PFSK-1 (cell line): ENCODE results near the gene ARMC6.
A peak's percentile ranks its signal among the peaks of the same experiment; 100 is the strongest.

Experiments used
- FOXP2 ChIP-seq: optimal IDR thresholded peaks from 2 replicates; pipeline ENCODE3; 2011; ENCODE audit warnings: borderline replicate concordance, control low read depth, inconsistent platforms; ENCODE audit not compliant: insufficient read depth; ENCODE audit errors: extremely low read length, extremely low read depth
- POLR2AphosphoS5 ChIP-seq: IDR thresholded peaks from 2 replicates; pipeline ENCODE4 v1.6.1; 2012; ENCODE audit warnings: low read depth, mild to moderate bottlenecking, control low read depth, low read length, moderate library complexity
- SIN3A ChIP-seq: IDR thresholded peaks from 2 replicates; pipeline ENCODE4 v1.6.1; 2012; ENCODE audit warnings: mild to moderate bottlenecking, low read length, moderate library complexity, borderline replicate concordance; ENCODE audit not compliant: insufficient read depth
- TAF1 ChIP-seq: IDR thresholded peaks from 2 replicates; pipeline ENCODE4 v1.6.1; 2012; ENCODE audit warnings: low read length, control low read depth, borderline replicate concordance; ENCODE audit not compliant: insufficient read depth
- TF ChIP-seq, protein P1 (sequence below), 2 experiments: IDR thresholded peaks; 2 replicates each; pipeline versions ENCODE4 v1.6.1 to v1.8.0; 2011 to 2012; ENCODE audit warnings: low read depth in 2 of 2, low read length in 2 of 2, control low read depth in 1 of 2, inconsistent platforms in 1 of 2, mild to moderate bottlenecking in 1 of 2, moderate library complexity in 1 of 2; ENCODE audit not compliant: insufficient read depth in 1 of 2

ARMC6 gene

DNA sequence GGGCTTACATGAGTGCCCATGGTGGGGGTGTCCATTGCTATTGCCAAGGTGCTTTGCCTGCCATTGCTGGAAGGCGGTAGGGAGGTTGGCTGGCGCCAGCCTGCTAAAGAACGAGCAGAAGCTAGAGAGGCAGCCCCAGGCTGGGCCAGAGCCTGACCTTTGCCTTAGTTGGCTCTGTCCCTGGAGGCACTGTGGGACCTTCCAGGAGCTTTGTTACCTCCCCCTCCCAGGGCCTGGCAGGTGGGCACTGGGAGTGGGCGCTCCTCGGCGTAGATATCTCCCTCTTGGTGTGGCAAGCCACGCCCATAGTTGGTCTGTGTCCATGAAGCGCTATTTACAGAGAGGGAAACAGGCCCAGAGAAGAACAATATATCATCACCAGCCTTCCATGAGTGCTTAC lies 28.1 kb downstream of the ARMC6 start:
- TF ChIP-seq FOXP2 = no peak
- TF ChIP-seq SIN3A = no peak
- no peak for TF ChIP-seq POLR2AphosphoS5
- no peak for TF ChIP-seq TAF1
- TF ChIP-seq, protein P1, sequence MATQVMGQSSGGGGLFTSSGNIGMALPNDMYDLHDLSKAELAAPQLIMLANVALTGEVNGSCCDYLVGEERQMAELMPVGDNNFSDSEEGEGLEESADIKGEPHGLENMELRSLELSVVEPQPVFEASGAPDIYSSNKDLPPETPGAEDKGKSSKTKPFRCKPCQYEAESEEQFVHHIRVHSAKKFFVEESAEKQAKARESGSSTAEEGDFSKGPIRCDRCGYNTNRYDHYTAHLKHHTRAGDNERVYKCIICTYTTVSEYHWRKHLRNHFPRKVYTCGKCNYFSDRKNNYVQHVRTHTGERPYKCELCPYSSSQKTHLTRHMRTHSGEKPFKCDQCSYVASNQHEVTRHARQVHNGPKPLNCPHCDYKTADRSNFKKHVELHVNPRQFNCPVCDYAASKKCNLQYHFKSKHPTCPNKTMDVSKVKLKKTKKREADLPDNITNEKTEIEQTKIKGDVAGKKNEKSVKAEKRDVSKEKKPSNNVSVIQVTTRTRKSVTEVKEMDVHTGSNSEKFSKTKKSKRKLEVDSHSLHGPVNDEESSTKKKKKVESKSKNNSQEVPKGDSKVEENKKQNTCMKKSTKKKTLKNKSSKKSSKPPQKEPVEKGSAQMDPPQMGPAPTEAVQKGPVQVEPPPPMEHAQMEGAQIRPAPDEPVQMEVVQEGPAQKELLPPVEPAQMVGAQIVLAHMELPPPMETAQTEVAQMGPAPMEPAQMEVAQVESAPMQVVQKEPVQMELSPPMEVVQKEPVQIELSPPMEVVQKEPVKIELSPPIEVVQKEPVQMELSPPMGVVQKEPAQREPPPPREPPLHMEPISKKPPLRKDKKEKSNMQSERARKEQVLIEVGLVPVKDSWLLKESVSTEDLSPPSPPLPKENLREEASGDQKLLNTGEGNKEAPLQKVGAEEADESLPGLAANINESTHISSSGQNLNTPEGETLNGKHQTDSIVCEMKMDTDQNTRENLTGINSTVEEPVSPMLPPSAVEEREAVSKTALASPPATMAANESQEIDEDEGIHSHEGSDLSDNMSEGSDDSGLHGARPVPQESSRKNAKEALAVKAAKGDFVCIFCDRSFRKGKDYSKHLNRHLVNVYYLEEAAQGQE (IDR thresholded peaks at IDR 0.05; ENCODE audit: insufficient read depth in 1 of 2, low read depth in 2 of 2, low read length in 2 of 2) = no peak

DNA sequence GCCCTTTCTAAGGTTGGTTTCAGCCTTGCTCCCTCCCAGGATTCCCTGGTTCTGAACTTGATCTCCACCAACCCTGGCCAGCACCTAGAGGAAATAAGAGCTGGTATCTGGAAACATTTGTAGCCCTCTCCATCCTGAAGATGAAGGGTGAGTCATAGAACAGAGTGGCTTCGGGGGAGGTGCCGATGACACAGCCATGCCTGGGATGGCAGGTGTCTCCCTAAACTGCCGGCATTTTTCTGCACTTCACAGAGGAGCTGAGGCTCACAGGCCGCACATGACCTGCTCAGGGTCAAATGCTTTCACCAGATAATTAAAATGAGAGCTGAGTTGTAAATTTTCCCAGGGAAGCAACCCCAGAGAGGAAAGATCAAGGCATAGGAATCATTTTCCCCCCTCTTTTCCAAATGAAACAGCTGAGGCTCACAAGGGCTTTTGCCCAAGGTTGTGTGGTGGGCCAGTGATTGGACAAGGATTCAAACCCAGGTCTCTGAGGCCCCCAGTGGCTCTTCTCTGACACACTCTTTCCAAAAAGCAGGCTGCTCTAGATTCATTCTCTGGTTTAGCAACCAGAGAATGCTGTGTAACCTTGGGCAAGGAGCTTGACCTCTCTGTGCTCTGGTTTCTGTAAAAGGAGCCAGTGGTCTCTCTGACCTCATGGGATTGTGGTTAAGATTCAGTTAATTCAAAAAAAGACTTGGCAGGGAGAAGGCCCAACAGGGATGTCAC lies 29.2 kb downstream of the ARMC6 start:
- TF ChIP-seq SIN3A = no peak
- TF ChIP-seq POLR2AphosphoS5 = no peak
- TF ChIP-seq, protein P1 (IDR thresholded peaks at IDR 0.05; ENCODE audit: insufficient read depth in 1 of 2, low read depth in 2 of 2, low read length in 2 of 2) = no peak

DNA sequence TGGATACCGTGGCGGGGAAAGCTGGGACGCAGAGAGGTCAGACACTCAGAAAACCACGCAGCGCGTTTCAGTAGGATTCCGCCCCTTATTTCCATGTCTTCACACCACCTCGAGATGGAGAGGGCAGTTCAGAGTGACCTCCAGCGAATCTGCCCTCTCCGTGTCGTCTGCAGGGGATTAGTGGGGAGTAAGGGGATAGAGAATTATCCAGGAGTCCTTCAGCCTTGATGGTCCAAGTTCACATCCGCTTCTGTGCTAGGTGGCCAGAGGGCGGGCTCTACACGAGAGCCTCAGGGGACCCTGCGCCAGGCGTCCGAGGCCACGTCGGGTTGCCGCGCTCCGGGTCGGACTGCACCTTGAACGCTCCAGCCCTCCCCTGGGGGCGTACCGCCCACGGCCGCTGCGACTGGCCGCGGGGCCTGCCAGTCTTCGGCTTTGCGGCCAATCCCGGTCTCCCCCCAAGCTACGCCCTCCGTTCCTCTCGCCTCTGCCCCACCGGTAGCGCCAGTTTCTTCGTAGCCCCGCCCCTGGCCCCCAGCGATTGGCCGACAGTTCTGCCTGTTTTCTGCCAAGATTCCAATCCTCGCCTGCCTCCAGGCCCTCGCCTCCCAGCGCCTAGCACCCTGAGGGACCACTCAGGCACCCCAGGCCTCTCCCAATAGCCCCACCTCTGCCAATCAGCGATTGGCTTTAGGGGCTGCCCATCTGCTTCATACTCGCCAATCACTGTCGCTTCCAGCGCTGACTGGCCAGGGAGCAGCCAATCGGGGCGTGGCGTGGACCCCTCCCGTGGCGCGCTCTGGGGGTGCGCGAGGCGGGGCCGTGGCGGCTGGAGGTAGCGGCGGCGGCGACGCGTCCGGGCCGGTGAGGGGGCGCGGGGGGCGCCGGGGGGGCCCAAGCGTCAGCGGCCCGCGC lies 30.0 kb downstream of the ARMC6 start, which contains the start of gene SLC25A42:
Gene SLC25A42, plus strand, starts transcription at position 812 of the 915 bp plus-strand sequence. CDS start 32,131 bp downstream, outside the sequence.
- peak; percentile 80 for TF ChIP-seq FOXP2
- peak; percentile 62; the same call in 1 of the 2 replicates for TF ChIP-seq POLR2AphosphoS5
- TF ChIP-seq SIN3A = no peak
- TF ChIP-seq, protein P1 (IDR thresholded peaks at IDR 0.05; ENCODE audit: insufficient read depth in 1 of 2, low read depth in 2 of 2, low read length in 2 of 2) = 0 out of 4 replicates have a peak, but pooled peaks of 1 of the 2 experiments have one; percentile 6
- TF ChIP-seq TAF1 = no peak

DNA sequence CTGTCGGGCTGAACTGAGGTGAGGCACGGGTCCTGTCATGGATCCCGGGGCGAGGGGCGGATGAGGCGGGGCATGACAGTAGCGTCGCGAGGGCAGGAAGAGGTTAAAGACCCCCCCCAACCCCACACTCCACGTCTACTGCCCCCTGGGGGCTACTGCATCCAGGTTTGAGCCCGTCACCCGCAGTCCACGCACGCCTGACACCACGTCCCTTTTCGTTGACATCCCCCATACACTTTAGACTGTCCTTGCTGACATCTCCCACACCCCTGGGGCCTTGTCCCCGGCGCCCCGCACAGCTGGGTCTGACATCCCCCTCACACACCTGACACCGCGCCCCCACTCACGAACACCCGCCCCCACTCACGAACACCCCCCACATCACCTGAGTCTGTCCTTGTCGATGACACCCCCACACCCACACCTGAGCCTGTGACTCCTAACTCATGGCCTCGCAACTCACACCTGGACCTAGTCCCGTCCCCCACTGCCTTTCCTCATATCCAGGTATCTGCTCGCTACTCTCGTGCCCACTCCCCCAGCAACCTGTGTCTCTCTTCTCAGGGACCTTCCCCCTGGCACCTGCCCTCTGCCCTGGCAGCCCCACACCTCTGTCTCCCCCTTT lies 30.8 kb downstream of the ARMC6 start:
- peak; percentile 1 for TF ChIP-seq FOXP2
- TF ChIP-seq POLR2AphosphoS5 = no peak

DNA sequence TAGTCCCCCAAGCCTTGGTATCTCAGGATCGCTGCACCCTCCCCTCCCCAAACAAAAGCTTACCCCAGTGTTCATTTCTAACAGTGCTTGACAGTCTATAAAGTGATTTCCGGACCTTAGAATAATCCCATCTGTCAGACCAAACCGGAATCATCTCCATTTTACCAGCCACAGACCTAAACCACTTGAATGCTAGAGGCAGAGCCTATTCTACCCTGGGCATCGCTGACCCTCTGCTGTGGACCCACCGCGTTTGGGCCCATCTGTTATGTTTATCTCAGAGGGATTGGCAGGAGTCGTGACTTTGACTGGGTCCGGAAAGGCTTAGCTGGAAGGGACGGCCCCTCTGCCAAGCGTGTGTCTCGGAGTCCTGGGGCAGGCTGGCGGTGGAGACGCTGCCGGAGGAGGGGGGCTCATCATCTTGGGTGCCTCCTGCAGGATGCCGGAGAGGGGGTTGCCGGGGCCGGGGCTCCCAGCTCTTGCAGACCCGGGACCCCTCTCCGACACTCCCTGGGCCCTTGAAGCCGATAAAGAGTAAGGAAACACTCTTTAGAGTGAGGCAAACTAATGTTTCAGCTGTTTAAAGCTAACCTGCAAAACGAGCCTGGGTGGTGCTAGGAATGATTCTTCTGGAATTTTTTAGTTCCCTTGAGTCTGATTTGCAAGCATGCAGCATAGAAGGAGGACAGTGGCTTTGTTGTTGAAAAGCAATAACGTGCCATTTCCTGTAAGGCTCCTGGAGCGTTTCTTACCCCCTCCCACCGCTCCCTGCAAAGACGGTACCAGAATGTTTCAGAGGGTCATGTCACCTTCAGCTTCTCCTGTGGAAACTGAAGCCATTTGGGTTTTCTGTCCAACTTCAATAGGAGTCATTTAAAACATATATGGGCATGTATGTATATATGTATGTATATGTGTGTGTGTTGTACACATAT lies 31.7 kb downstream of the ARMC6 start:
- no peak for TF ChIP-seq FOXP2
- TF ChIP-seq SIN3A = no peak
- TF ChIP-seq, protein P1 (IDR thresholded peaks at IDR 0.05; ENCODE audit: insufficient read depth in 1 of 2, low read depth in 2 of 2, low read length in 2 of 2) = no peak
- no peak for TF ChIP-seq POLR2AphosphoS5
- TF ChIP-seq TAF1 = no peak
